ENCODE measurements around the gene RNF157. TPM values are rescaled to one million over a fixed set of nuclear protein-coding genes. Genes with fewer than 3 reads are reported as not detected.

RNF157 gene
- total and polyA plus RNA-seq, 8 donors = 0.79 to 11.1 (median 8.2) TPM

- no peak for TF ChIP-seq CTCF (IDR thresholded peaks at IDR 0.05)
- intact Hi-C loops (cut with DNase I) = no loop called here
- no peaks in the 10 kb centered on the region for H3K36me3 ChIP-seq
- H3K27ac ChIP-seq = no peak overlapping the region
- H3K4me3 ChIP-seq = no peak overlapping the region
- H3K27me3 ChIP-seq = peaks cover 4 to 19% of the 10 kb centered on the region in 2 donors
- H3K9me3 ChIP-seq = no peaks in the 10 kb centered on the region
- ATAC-seq = no peak
- no peak for DNase-seq
- peaks cover 0 to 12% of the 10 kb centered on the region in 2 donors for H3K4me1 ChIP-seq
Measured at GRCh38 chr17:76130473-76130872, 109.8 kb downstream of the RNF157 start.

GRCh38 chr17:76125922-76126321 is 114.4 kb downstream of the RNF157 start:
- no peak for TF ChIP-seq CTCF (IDR thresholded peaks at IDR 0.05)
- DNase-seq = no peak
- H3K27me3 ChIP-seq = peaks cover 0 to 9% of the 10 kb centered on the region in 2 donors
- no peak overlapping the region for H3K4me3 ChIP-seq
- H3K4me1 ChIP-seq = peaks cover 3 to 9% of the 10 kb centered on the region in 2 donors
- H3K9me3 ChIP-seq = no peaks in the 10 kb centered on the region
- intact Hi-C loops (cut with DNase I) = no loop called here
- no peak overlapping the region for H3K27ac ChIP-seq
- no peak for ATAC-seq
- H3K36me3 ChIP-seq = no peaks in the 10 kb centered on the region

- DNase-seq = no peak
- Histone ChIP-seq H3K9me3 (no peaks in the 10 kb centered on the region), H3K27ac (no peak overlapping the region), H3K36me3 (no peaks in the 10 kb centered on the region), H3K27me3 (peaks cover 0 to 6% of the 10 kb centered on the region in 2 donors), H3K4me1 (peaks cover 3 to 9% of the 10 kb centered on the region in 2 donors), H3K4me3 (no peak overlapping the region)
- intact Hi-C loops (cut with DNase I) = no loop called here
- ATAC-seq = no peak
- no peak for TF ChIP-seq CTCF (IDR thresholded peaks at IDR 0.05)
Measured at GRCh38 chr17:76125391-76125675, 115.0 kb downstream of the RNF157 start.

GRCh38 chr17:76124582-76125390 is 115.5 kb downstream of the RNF157 start:
- H3K9me3 ChIP-seq = no peaks in the 10 kb centered on the region
- no peak for DNase-seq
- peaks cover 3 to 9% of the 10 kb centered on the region in 2 donors for H3K4me1 ChIP-seq
- H3K4me3 ChIP-seq = no peak overlapping the region
- no peak overlapping the region for H3K27ac ChIP-seq
- H3K36me3 ChIP-seq = no peaks in the 10 kb centered on the region
- H3K27me3 ChIP-seq = peaks cover 0 to 6% of the 10 kb centered on the region in 2 donors
- intact Hi-C loops (cut with DNase I) = loop anchor here in 1 of 2 donors (5.0 kb wide), 2 partner anchors 53 to 158 kb away; no protein-coding TSS in a partner anchor
- no peak for TF ChIP-seq CTCF (IDR thresholded peaks at IDR 0.05)
- no peak for ATAC-seq

GRCh38 chr17:76123749-76124581 is 116.3 kb downstream of the RNF157 start:
- TF ChIP-seq CTCF (IDR thresholded peaks at IDR 0.05) = no peak
- H3K36me3 ChIP-seq = no peaks in the 10 kb centered on the region
- H3K4me1 ChIP-seq = peaks cover 3 to 9% of the 10 kb centered on the region in 2 donors
- intact Hi-C loops (cut with DNase I) = loop anchor here in 1 of 2 donors (5.0 kb wide), 2 partner anchors 53 to 158 kb away; no protein-coding TSS in a partner anchor
- DNase-seq = no peak
- no peak for ATAC-seq
- H3K4me3 ChIP-seq = no peak overlapping the region
- peaks cover 0 to 6% of the 10 kb centered on the region in 2 donors for H3K27me3 ChIP-seq
- H3K27ac ChIP-seq = no peak overlapping the region
- H3K9me3 ChIP-seq = no peaks in the 10 kb centered on the region
